Measurements from ENCODE around the gene LMNA.
"Not testable (repeated sequence)": the region's sequence is repeated elsewhere in the genome, so short reads cannot be mapped to it uniquely, and the experiment has no call there.

The LMNA gene

DNA sequence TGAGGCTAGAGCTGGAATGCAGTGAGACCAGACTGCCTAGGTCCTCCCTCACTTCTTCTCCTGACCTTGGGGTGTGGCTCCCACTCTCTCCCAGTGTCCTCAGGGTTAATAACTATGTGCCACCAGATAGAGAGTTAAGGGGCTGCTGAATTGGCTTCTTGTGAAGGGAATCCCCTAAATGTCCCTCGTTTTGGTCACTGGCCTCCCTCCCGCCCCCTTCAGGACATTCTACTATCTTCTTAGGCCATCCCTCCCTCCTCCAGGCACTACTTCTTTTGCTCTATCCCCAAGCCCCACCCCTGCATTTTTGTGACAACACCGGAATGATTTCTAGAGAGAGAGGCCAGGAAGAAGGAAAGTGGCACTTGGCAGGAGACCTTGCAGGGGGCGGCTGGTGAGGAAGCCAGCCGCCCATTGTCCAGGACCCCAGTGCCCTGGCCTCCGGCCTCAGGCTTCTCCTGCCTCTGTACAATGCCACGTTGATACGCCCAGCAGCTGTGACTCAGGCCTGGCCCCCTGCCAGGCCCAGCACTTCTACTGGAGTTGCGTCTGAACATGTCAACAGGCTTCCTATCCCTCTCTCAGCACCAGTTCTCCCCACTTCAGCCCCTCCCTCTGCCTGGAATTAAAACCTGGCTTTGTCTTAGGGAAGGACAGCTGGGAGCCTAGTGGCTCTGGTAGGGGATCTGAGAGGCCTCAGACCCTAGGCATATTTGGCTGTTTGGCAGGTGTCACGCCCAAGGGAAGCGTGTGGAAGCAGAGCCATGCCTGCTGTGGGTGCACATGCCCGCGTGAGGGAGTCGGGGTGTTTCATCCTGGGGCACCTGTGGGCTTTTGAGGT lies 9.1 kb downstream of the LMNA start:
- no peaks in the 10 kb centered on the region for H3K36me3 ChIP-seq (ENCODE audit: control insufficient read depth, insufficient read depth, low read length)
- peak overlapping the region; percentile 95 for H3K27ac ChIP-seq (ENCODE audit: low read depth, low read length)
- no peaks in the 10 kb centered on the region for H3K27me3 ChIP-seq (ENCODE audit: control insufficient read depth, insufficient read depth, low read length)
- H3K9me3 ChIP-seq (ENCODE audit: control insufficient read depth, insufficient read depth, low read length) = no peaks in the 10 kb centered on the region
- H3K9ac ChIP-seq (ENCODE audit: low read depth, low read length) = peak overlapping the region; percentile 54
- 0 out of 2 replicates have a peak overlapping the region, but pooled peaks have one; percentile 32 for H3K4me3 ChIP-seq (ENCODE audit: low read depth, low read length)
- H3K4me1 ChIP-seq (ENCODE audit: control insufficient read depth, insufficient read depth, low read length) = peaks cover 49% of the 10 kb centered on the region

DNA sequence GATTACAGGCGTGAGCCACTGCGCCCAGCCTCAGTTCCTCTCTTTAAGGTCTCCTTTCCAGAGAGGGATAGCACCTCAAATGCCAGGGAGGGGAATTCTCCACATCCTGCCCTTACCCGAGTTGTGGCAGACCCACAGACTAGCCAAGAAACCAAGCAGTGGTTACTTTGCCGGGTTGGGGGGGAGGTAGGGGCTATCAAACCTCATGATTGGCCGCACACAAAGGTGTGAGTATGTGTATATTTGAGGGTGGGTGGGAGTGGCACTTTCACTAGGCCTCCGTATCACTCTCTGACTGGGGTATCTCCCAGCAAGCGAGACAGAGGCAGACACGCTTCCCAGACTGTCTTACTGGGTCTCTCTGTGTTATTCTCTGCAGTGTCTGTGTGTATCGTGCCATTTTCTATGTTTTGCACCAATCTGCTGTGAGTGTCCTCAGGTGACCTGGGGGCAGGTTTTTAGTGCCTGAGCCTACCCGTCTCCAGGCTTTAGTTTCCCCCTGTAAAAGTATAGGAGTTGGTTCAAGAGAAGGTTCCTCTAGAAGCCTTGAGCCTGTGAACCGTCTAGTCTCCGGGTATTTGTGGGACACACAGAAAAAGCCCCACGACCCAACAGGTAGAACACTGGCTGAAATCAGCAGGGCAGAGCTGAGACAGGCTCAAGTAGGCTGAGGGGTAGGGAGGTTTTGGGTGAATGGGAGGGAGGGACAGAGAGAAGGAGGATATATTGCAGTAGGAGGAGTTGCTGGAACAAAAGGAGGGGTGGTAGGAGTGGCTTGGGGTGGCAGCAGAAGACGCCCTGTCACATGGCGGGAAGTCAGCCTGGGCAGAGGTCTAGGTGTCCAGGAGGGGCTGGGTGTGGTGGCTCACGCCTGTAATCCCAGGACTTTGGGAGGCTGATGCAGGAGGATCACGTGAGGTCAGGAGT lies 10.3 kb downstream of the LMNA start:
- H3K4me1 ChIP-seq (ENCODE audit: control insufficient read depth, insufficient read depth, low read length) = peaks cover 54% of the 10 kb centered on the region
- H3K4me3 ChIP-seq (ENCODE audit: low read depth, low read length) = no peak overlapping the region
- H3K36me3 ChIP-seq (ENCODE audit: control insufficient read depth, insufficient read depth, low read length) = no peaks in the 10 kb centered on the region
- H3K27ac ChIP-seq (ENCODE audit: low read depth, low read length) = peak overlapping the region; percentile 5
- H3K27me3 ChIP-seq (ENCODE audit: control insufficient read depth, insufficient read depth, low read length) = no peaks in the 10 kb centered on the region
- no peaks in the 10 kb centered on the region for H3K9me3 ChIP-seq (ENCODE audit: control insufficient read depth, insufficient read depth, low read length)
- no peak overlapping the region for H3K9ac ChIP-seq (ENCODE audit: low read depth, low read length)

DNA sequence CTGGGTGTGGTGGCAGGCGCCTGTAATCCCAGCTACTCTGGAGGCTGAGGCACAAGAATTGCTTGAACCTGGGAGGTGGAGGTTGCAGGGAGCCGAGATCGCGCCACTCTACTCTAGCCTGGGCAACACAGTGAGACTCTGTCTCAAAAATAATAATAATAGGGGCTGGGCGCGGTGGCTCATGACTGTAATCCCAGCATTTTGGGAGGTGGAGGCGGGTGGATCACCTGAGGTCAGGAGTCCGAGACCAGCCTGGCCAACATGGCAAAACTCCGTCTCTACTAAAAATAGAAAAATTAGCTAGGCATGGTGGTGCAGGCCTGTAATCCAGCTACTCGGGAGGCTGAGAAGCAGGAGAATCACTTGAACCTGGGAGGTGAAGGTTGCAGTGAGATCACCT lies 11.0 kb downstream of the LMNA start:
- H3K9ac ChIP-seq (ENCODE audit: low read depth, low read length); H3K4me3 ChIP-seq (ENCODE audit: low read depth, low read length); H3K9me3 ChIP-seq (ENCODE audit: control insufficient read depth, insufficient read depth, low read length); H3K36me3 ChIP-seq (ENCODE audit: control insufficient read depth, insufficient read depth, low read length); H3K27ac ChIP-seq (ENCODE audit: low read depth, low read length); H3K27me3 ChIP-seq (ENCODE audit: control insufficient read depth, insufficient read depth, low read length): not testable (repeated sequence)
- H3K4me1 ChIP-seq (ENCODE audit: control insufficient read depth, insufficient read depth, low read length) = peaks cover 55% of the 10 kb centered on the region

DNA sequence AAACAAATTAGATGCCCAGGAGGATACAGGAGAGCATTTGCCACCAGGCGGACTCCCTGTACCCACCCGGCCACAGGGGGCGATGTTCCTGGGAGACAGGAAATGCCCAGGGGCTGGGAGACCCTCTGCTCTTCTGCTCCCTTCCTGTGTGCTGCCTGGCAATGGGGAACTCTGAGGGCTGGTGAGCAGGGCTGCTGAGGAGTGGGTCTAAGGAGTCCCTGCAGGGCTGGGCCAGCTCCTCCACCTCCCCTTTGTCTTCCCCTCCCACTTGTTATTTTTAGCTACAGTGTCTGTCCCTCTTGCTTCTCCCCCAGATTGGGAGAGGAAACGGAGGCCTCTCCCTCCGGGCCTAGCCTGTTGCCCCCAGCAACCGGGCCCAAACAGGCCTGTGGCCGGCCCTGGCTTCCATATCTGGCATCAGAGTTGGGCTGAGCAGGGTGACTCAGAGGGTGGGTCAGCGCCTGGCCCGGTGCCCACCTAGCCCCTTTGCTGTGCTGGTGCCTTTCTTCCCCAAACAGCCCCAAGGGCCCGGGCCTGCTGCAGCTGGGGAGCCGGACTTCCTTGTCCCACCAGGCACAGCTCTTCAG lies 11.6 kb downstream of the LMNA start:
- Histone ChIP-seq H3K9ac (ENCODE audit: low read depth, low read length) (no peak overlapping the region; the same call in 1 of the 2 replicates), H3K4me3 (ENCODE audit: low read depth, low read length) (no peak overlapping the region)

DNA sequence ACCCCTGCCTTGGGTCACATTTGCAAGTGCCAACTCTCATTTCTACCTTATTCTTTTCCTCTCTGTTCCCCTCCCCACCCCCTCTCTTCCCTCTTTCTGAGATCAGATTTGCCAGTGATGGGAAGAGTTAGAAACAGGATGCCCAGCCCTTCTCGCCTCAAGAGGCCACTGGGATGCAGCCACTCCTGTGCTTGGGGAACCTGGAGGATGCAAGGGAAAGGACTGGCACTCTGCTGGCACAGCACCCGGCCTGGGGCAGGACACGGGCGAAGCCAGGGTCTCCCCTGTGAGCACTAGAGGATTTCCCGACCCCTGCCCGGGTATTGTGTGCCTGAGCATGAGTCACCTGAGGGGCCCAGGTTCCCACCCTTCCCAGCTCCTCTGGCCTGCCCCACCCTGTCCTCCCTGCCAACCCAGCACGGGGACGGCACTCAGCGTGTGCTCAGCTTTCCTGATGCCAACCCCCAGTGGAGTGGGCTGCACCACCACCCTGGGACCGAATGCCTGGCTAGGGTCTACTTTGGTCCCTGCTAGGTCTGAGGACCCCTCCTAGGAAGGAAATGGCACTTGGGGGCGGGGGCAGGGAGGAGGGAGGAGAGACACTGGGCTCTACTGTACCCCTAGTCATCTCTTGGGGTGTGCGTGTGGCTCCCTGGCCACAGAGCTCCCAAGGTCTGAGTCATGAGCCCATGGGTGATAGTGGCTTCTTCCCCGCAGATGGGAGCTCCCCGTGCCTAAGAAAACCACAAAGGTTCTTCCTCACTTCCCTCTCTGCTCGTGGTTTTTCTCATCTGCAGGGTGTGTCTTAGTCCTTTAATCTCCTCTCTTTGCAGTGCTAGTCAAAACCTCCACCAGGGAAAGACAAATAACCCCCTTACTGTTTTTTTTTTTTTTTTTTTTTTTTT lies 12.4 kb downstream of the LMNA start:
- Histone ChIP-seq H3K27ac (ENCODE audit: low read depth, low read length) (peak overlapping the region; percentile 75), H3K9ac (ENCODE audit: low read depth, low read length) (no peak overlapping the region), H3K27me3 (ENCODE audit: control insufficient read depth, insufficient read depth, low read length) (no peaks in the 10 kb centered on the region), H3K36me3 (ENCODE audit: control insufficient read depth, insufficient read depth, low read length) (no peaks in the 10 kb centered on the region), H3K4me3 (ENCODE audit: low read depth, low read length) (no peak overlapping the region), H3K9me3 (ENCODE audit: control insufficient read depth, insufficient read depth, low read length) (no peaks in the 10 kb centered on the region), H3K4me1 (ENCODE audit: control insufficient read depth, insufficient read depth, low read length) (peaks cover 46% of the 10 kb centered on the region)

More for the DNA sequence above, 11.6 kb downstream of the LMNA start:
- Histone ChIP-seq H3K4me1 (ENCODE audit: control insufficient read depth, insufficient read depth, low read length) (peaks cover 53% of the 10 kb centered on the region), H3K27ac (ENCODE audit: low read depth, low read length) (peak overlapping the region; percentile 75), H3K36me3 (ENCODE audit: control insufficient read depth, insufficient read depth, low read length) (no peaks in the 10 kb centered on the region), H3K9me3 (ENCODE audit: control insufficient read depth, insufficient read depth, low read length) (no peaks in the 10 kb centered on the region), H3K27me3 (ENCODE audit: control insufficient read depth, insufficient read depth, low read length) (no peaks in the 10 kb centered on the region)

DNA sequence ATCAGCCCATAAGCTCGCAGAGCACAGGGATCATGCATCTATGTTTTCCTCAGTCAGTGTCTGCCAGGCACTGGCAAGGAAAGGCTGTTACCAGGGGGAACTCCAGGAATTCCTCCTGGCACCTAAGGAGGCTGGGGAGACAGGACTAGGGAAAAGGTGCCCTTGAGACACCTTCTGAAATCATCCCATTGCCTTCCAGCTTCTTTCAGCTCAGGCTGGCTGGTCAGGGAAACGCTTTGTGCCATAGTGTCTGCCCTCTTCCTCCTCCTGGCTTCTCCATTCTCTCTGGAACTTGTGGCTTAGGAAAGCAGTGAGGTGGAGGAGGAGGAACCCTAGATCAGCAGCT lies 13.8 kb downstream of the LMNA start:
- Histone ChIP-seq H3K27me3 (ENCODE audit: control insufficient read depth, insufficient read depth, low read length) (no peaks in the 10 kb centered on the region), H3K9me3 (ENCODE audit: control insufficient read depth, insufficient read depth, low read length) (no peaks in the 10 kb centered on the region), H3K4me1 (ENCODE audit: control insufficient read depth, insufficient read depth, low read length) (peaks cover 33% of the 10 kb centered on the region), H3K36me3 (ENCODE audit: control insufficient read depth, insufficient read depth, low read length) (no peaks in the 10 kb centered on the region), H3K9ac (ENCODE audit: low read depth, low read length) (no peak overlapping the region), H3K27ac (ENCODE audit: low read depth, low read length) (peak overlapping the region; percentile 96), H3K4me3 (ENCODE audit: low read depth, low read length) (no peak overlapping the region)

DNA sequence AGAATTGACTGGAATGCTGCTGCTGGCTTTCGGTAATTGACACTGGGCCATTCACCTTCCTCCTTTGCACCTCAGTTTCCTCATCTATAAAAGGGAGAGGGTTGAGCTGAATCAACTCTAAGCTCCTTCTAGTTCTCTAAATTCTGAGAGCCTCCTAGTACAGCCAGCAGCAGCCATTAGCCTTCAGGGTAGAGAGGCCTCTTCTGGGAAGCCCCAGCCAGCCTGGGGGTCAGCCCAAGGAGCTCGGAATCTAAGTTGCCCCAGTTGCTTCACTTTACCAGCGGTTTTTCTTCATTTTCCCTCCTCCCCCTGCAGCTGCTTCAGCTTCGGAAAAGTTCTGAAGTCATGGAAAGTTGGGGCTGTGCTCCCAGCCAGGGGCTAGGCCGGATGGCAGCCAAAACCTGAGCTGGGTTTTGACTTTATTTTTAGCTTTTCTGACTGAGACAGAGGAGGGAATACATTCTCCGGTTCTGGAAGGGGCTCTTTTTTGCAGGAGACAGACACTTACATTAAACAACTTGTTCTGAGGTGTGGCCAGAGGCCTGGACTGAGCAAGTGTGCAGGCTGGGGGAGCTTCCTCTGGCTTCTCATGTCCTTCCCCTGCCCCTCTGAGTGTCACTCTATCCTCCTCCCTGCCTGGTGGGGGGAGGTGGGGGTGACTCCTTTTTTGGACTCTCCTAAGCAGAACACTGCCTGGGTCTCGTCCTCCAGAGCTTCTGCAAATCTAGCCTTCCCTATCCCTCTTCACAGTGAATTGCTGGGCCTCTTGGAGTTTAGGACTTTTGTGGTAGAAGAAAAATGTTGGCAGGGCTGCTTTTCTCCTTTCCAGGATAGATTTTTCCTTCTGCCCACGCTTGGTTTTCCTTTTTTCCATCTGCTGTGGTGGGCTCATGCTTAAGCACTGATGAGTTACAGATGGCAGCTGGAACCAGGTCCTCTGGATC lies 14.4 kb downstream of the LMNA start:
- H3K4me1 ChIP-seq (ENCODE audit: control insufficient read depth, insufficient read depth, low read length) = peaks cover 27% of the 10 kb centered on the region
- H3K36me3 ChIP-seq (ENCODE audit: control insufficient read depth, insufficient read depth, low read length) = peaks cover 4% of the 10 kb centered on the region; the same call in 1 of the 2 replicates
- H3K27me3 ChIP-seq (ENCODE audit: control insufficient read depth, insufficient read depth, low read length) = no peaks in the 10 kb centered on the region
- no peak overlapping the region for H3K4me3 ChIP-seq (ENCODE audit: low read depth, low read length)
- peak overlapping the region; percentile 96 for H3K27ac ChIP-seq (ENCODE audit: low read depth, low read length)
- H3K9ac ChIP-seq (ENCODE audit: low read depth, low read length) = no peak overlapping the region
- no peaks in the 10 kb centered on the region for H3K9me3 ChIP-seq (ENCODE audit: control insufficient read depth, insufficient read depth, low read length)

DNA sequence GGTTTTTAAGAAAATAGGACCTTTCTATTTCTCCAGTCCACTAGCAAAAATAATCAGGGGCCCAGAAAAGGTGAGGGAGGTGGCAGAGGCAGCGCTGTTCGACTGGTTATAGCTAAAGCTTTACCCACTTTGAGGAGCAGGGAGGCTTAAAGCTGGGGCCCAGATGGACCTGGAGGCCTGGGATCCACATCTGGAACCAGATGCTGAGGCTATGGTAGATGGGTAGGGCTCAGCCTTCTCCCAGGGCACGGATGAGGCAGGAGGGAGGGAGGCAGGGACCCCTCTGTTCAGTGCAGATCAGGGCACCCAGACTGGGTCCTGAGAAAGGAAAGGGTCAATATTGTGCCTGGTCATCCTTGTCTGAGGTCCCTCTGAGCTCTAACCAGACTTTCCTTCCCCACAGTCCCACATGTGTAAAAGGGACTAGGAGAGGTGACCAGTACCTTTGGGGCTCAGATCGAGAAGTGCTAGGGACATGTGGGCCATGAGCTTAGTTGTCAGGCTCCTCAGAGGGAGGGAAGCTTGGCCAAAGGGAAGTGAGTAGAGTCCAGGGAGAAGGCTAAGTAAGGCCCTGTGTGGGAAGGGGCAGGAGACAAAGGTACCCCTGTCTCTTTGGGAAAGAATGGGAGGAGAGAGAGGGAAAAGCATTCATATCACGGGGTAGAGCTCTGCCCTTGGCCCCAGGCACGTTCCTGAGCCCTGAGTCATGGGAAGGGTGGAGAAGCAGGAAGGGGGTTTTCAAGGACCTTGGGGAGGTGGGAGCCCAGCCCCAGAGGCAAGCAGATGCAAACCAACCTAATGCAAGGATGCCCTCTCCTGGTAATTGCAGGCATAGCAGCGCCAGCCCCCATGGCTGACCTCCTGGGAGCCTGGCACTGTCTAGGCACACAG lies 15.4 kb downstream of the LMNA start:
- H3K9me3 ChIP-seq (ENCODE audit: control insufficient read depth, insufficient read depth, low read length) = no peaks in the 10 kb centered on the region
- H3K4me3 ChIP-seq (ENCODE audit: low read depth, low read length) = peak overlapping the region; percentile 0; the same call in 1 of the 2 replicates
- H3K36me3 ChIP-seq (ENCODE audit: control insufficient read depth, insufficient read depth, low read length) = peaks cover 13% of the 10 kb centered on the region
- peaks cover 25% of the 10 kb centered on the region for H3K4me1 ChIP-seq (ENCODE audit: control insufficient read depth, insufficient read depth, low read length)
- no peaks in the 10 kb centered on the region for H3K27me3 ChIP-seq (ENCODE audit: control insufficient read depth, insufficient read depth, low read length)
- peak overlapping the region; percentile 43 for H3K9ac ChIP-seq (ENCODE audit: low read depth, low read length)
- peak overlapping the region; percentile 96 for H3K27ac ChIP-seq (ENCODE audit: low read depth, low read length)

DNA sequence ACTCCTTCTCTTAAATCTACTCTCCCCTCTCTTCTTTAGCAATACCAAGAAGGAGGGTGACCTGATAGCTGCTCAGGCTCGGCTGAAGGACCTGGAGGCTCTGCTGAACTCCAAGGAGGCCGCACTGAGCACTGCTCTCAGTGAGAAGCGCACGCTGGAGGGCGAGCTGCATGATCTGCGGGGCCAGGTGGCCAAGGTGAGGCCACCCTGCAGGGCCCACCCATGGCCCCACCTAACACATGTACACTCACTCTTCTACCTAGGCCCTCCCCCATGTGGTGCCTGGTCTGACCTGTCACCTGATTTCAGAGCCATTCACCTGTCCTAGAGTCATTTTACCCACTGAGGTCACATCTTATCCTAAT lies 16.0 kb downstream of the LMNA start:
- H3K9me3 ChIP-seq (ENCODE audit: control insufficient read depth, insufficient read depth, low read length) = no peaks in the 10 kb centered on the region
- no peak overlapping the region for H3K4me3 ChIP-seq (ENCODE audit: low read depth, low read length)
- H3K27me3 ChIP-seq (ENCODE audit: control insufficient read depth, insufficient read depth, low read length) = no peaks in the 10 kb centered on the region
- H3K36me3 ChIP-seq (ENCODE audit: control insufficient read depth, insufficient read depth, low read length) = peaks cover 19% of the 10 kb centered on the region
- H3K4me1 ChIP-seq (ENCODE audit: control insufficient read depth, insufficient read depth, low read length) = peaks cover 25% of the 10 kb centered on the region
- H3K27ac ChIP-seq (ENCODE audit: low read depth, low read length) = no peak overlapping the region
- H3K9ac ChIP-seq (ENCODE audit: low read depth, low read length) = no peak overlapping the region

Data from HUES48 (cell line).